ENCODE results near the gene TCF3.

GRCh38 chr19:1579222-1579621 is 73.2 kb downstream of the TCF3 start:
- TF ChIP-seq CTCF (IDR thresholded peaks at IDR 0.05) (no peak), POLR2A (IDR thresholded peaks at IDR 0.05) (no peak), EP300 (IDR thresholded peaks at IDR 0.05) (no peak)

Data from tibial nerve (tissue), 4 donors.